GM12874 (cell line): Measurements from ENCODE around the gene LIMK1.

Source experiments
- CTCF ChIP-seq: IDR thresholded peaks from 2 replicates; pipeline ENCODE4 v1.5.1; 2011; ENCODE audit warnings: low read depth, mild to moderate bottlenecking, control low read depth, low read length, moderate library complexity; ENCODE audit not compliant: insufficient read depth

Gene LIMK1

GRCh38 chr7:74092964-74093471 lies 9.4 kb downstream of the LIMK1 start:
- no peak for TF ChIP-seq CTCF

GRCh38 chr7:74093671-74094223 lies 10.1 kb downstream of the LIMK1 start:
- no peak for TF ChIP-seq CTCF

- 0 out of 2 replicates have a peak, but pooled peaks have one; percentile 8 for TF ChIP-seq CTCF
Measured at GRCh38 chr7:74094224-74095101, 10.9 kb downstream of the LIMK1 start.

- no peak for TF ChIP-seq CTCF
Measured at GRCh38 chr7:74095135-74095534, 11.5 kb downstream of the LIMK1 start.

GRCh38 chr7:74097937-74098614 lies 14.5 kb downstream of the LIMK1 start:
- TF ChIP-seq CTCF = no peak

GRCh38 chr7:74099031-74099430 lies 15.4 kb downstream of the LIMK1 start:
- TF ChIP-seq CTCF = no peak

GRCh38 chr7:74101061-74101681 lies 17.6 kb downstream of the LIMK1 start:
- no peak for TF ChIP-seq CTCF
